HG03354 (cell line): ENCODE measurements around the gene KRT34.

Experiments
- ATAC-seq: cut with Tn5 transposase; IDR thresholded peaks from one replicate; pipeline ENCODE4 v1.9.1; 2021; ENCODE audit warnings: mild to moderate bottlenecking; ENCODE audit not compliant: unreplicated experiment, poor library complexity, severe bottlenecking

The KRT34 gene

DNA sequence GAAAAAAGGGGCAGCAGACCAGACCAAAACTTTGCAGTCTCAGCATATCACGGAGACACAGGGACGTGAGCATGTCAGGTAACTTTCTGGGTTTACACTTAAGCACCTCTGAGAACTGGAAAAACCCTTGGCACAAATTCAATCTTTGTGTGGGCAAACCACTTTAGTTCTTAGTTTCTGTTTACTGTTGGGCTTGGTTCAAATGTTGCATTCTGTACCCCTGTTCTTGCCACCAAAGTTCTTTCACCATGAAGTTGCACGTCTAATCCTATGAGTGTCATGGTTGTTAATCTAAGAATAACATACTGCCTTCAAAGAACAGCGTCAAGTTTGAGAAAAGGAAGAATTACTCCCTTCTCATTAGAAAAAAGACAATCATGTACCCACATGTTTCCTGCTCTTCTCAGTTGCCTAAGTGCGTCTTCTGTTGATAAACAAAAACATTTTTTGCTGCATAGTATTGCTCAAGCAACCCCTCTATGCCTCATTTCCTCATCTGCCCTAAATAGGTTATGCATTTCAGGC, 43.1 kb downstream of the KRT34 start:
- peak; percentile 41 for ATAC-seq

DNA sequence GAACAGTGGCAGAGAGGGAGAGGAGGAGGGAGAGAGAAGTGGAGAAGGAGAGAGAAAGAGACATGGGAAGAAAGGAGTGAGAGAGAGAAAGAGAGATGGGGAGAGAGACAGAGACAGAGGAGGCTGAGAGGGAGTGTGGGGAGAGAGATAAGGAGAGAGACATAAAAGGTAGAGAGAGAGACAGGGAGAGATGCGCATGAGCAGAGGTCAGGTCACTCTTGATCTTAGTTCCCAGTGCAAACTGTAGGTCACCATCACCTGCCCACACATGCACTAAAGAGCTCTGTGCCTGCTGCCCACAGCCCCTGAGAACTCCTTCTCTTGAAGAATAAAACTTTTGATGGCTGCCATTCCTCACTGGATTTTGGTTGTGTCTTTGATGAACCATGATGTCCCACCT, 46.4 kb downstream of the KRT34 start:
- ATAC-seq: no peak

- no peak for ATAC-seq
These were observed 47.5 kb downstream of the KRT34 start for GRCh38 chr17:41334385-41335305.

DNA sequence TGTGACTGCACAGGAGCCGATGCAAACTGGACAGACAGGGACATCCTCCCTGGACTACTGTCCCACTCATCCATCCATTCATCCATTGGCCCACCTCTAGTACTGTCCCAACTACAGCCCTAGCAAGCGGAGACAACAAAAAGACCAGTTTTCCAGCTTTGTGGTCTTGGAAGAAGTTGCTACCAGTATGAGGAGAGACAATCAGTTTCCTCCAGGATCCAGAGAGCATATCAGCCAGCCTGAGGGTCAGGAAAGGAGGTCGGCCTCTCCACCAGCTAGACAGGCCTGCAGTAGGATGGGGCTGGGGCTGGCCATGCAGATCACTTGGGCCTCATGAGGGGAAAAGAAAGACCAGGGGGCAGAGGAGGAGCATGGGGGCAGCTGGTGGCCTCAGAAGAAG, 48.3 kb downstream of the KRT34 start:
- ATAC-seq: no peak

DNA sequence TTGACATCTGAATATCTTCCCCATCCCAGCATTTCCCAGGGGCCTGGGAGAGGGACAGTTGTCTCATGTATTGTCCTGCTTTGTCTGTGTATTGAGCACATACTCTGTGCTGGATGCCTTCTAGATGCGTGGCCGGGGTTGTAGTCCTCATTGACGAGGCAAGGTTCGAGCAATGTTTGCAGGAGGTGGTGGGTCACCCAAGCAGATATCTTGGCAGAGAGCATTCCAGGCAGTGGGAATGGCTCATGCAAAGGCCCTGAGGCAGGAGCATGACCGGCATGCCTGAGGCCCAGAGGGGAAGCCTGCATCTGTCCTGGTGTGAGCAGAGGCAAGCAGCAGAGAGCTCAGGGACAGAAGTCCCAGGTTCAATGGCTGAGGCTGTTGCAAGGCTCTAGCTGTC, 49.0 kb downstream of the KRT34 start:
- no peak for ATAC-seq

DNA sequence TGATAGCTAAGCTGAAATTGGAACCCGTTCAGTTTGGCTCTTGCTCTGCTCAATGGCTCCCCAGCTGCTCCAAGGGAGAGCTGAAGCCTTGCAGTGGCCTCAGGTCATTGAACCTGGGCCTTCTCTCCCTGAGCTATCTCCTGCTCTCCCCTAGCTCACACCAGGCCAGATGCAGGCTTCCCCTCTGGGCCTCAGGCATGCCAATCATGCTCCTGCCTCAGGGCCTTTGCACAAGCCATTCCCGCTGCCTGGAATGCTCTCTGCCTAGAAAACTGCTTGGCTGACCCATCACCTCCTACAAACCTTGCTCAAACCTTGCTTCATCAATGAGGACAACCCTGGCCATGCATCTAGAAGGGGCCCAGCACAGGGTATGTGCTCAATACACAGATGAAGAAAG, 49.9 kb downstream of the KRT34 start:
- no peak for ATAC-seq

GRCh38 chr17:41331606-41332005, 50.5 kb downstream of the KRT34 start:
- no peak for ATAC-seq

- no peak for ATAC-seq
These were observed 52.7 kb downstream of the KRT34 start for GRCh38 chr17:41329279-41329948.

GRCh38 chr17:41328207-41328606, 53.9 kb downstream of the KRT34 start:
- no peak for ATAC-seq
